ENCODE data around the gene ABCD4. TPM values are rescaled to one million over a fixed set of nuclear protein-coding genes. Genes with fewer than 3 reads are reported as not detected.

Gene ABCD4
- total RNA-seq, 1 donor from 2014 or later, result 151 TPM

GRCh38 chr14:74257078-74257940 lies 45.4 kb downstream of the ABCD4 start:
- Mint-ChIP-seq H3K9me3 (ENCODE audit: unreplicated experiment) (no peaks in the 10 kb centered on the region), H3K27me3 (ENCODE audit: unreplicated experiment) (peaks cover 8% of the 10 kb centered on the region), H3K27ac (ENCODE audit: unreplicated experiment) (peak overlapping the region; percentile 67), H3K4me3 (ENCODE audit: unreplicated experiment) (peak overlapping the region; percentile 87), H3K36me3 (ENCODE audit: low read depth, unreplicated experiment) (peaks cover 3% of the 10 kb centered on the region), H3K4me1 (ENCODE audit: unreplicated experiment) (no peaks in the 10 kb centered on the region)
- TF ChIP-seq CTCF (IDR thresholded peaks at IDR 0.05; ENCODE audit: unreplicated experiment), result peak; percentile 99
- peak; percentile 70 for DNase-seq (ENCODE audit: low spot score)

GRCh38 chr14:74255281-74255680 lies 47.5 kb downstream of the ABCD4 start:
- no peaks in the 10 kb centered on the region for H3K9me3 Mint-ChIP-seq (ENCODE audit: unreplicated experiment)
- H3K36me3 Mint-ChIP-seq (ENCODE audit: low read depth, unreplicated experiment), result peaks cover 3% of the 10 kb centered on the region

GRCh38 chr14:74249433-74250375 lies 53.0 kb downstream of the ABCD4 start:
- Mint-ChIP-seq H3K27me3 (ENCODE audit: unreplicated experiment) (peaks cover 5% of the 10 kb centered on the region), H3K27ac (ENCODE audit: unreplicated experiment) (no peak overlapping the region), H3K4me1 (ENCODE audit: unreplicated experiment) (peaks cover under 1% of the 10 kb centered on the region), H3K9me3 (ENCODE audit: unreplicated experiment) (no peaks in the 10 kb centered on the region), H3K4me3 (ENCODE audit: unreplicated experiment) (no peak overlapping the region), H3K36me3 (ENCODE audit: low read depth, unreplicated experiment) (peaks cover under 1% of the 10 kb centered on the region)
- no peak for DNase-seq (ENCODE audit: low spot score)
- no peak for TF ChIP-seq CTCF (IDR thresholded peaks at IDR 0.05; ENCODE audit: unreplicated experiment)

More at GRCh38 chr14:74255281-74255680, 47.5 kb downstream of the ABCD4 start:
- no peak for DNase-seq (ENCODE audit: low spot score)
- no peak for TF ChIP-seq CTCF (IDR thresholded peaks at IDR 0.05; ENCODE audit: unreplicated experiment)
- H3K27me3 Mint-ChIP-seq (ENCODE audit: unreplicated experiment), result peaks cover 7% of the 10 kb centered on the region
- H3K4me3 Mint-ChIP-seq (ENCODE audit: unreplicated experiment), result no peak overlapping the region
- no peak overlapping the region for H3K27ac Mint-ChIP-seq (ENCODE audit: unreplicated experiment)
- no peaks in the 10 kb centered on the region for H3K4me1 Mint-ChIP-seq (ENCODE audit: unreplicated experiment)

GRCh38 chr14:74248017-74248416 lies 54.7 kb downstream of the ABCD4 start:
- H3K4me3 Mint-ChIP-seq (ENCODE audit: unreplicated experiment), result no peak overlapping the region
- H3K4me1 Mint-ChIP-seq (ENCODE audit: unreplicated experiment), result peaks cover 3% of the 10 kb centered on the region
- no peaks in the 10 kb centered on the region for H3K9me3 Mint-ChIP-seq (ENCODE audit: unreplicated experiment)
- no peak for DNase-seq (ENCODE audit: low spot score)
- H3K27ac Mint-ChIP-seq (ENCODE audit: unreplicated experiment), result no peak overlapping the region
- H3K36me3 Mint-ChIP-seq (ENCODE audit: low read depth, unreplicated experiment), result peaks cover 3% of the 10 kb centered on the region
- peaks cover 13% of the 10 kb centered on the region for H3K27me3 Mint-ChIP-seq (ENCODE audit: unreplicated experiment)
- no peak for TF ChIP-seq CTCF (IDR thresholded peaks at IDR 0.05; ENCODE audit: unreplicated experiment)

Data from endothelial cell (in vitro differentiated cells).